ENCODE results near the gene KCND3.

KCND3 gene

GRCh38 chr1:111989531-111990025 lies at the start of gene KCND3:
TSS of gene KCND3 (minus strand) at chr1:111989668.
- peaks cover 64% of the 10 kb centered on the region for H3K27me3 ChIP-seq (ENCODE audit: control insufficient read depth, insufficient read depth, low read length)
- H3K4me1 ChIP-seq (ENCODE audit: control insufficient read depth, insufficient read depth, low read length): no peaks in the 10 kb centered on the region
- no peak within 1 kb of the TSS for H3K9ac ChIP-seq (ENCODE audit: low read depth, low read length)
- no peaks in the 10 kb centered on the region for H3K9me3 ChIP-seq (ENCODE audit: control insufficient read depth, insufficient read depth, low read length)
- no peaks in the 10 kb centered on the region for H3K36me3 ChIP-seq (ENCODE audit: control insufficient read depth, insufficient read depth, low read length)
- H3K4me3 ChIP-seq (ENCODE audit: low read depth, low read length): peak within 1 kb of the TSS; percentile 70

GRCh38 chr1:112034277-112034676 lies 44.8 kb upstream of the KCND3 start:
- Histone ChIP-seq H3K9ac (ENCODE audit: low read depth, low read length) (no peak overlapping the region), H3K9me3 (ENCODE audit: control insufficient read depth, insufficient read depth, low read length) (no peaks in the 10 kb centered on the region), H3K4me1 (ENCODE audit: control insufficient read depth, insufficient read depth, low read length) (no peaks in the 10 kb centered on the region), H3K36me3 (ENCODE audit: control insufficient read depth, insufficient read depth, low read length) (no peaks in the 10 kb centered on the region), H3K27me3 (ENCODE audit: control insufficient read depth, insufficient read depth, low read length) (no peaks in the 10 kb centered on the region), H3K4me3 (ENCODE audit: low read depth, low read length) (no peak overlapping the region)

GRCh38 chr1:112033439-112034120 lies 44.1 kb upstream of the KCND3 start:
- H3K4me3 ChIP-seq (ENCODE audit: low read depth, low read length): no peak overlapping the region
- no peaks in the 10 kb centered on the region for H3K27me3 ChIP-seq (ENCODE audit: control insufficient read depth, insufficient read depth, low read length)
- no peaks in the 10 kb centered on the region for H3K36me3 ChIP-seq (ENCODE audit: control insufficient read depth, insufficient read depth, low read length)
- no peaks in the 10 kb centered on the region for H3K4me1 ChIP-seq (ENCODE audit: control insufficient read depth, insufficient read depth, low read length)
- H3K9ac ChIP-seq (ENCODE audit: low read depth, low read length): no peak overlapping the region
- no peaks in the 10 kb centered on the region for H3K9me3 ChIP-seq (ENCODE audit: control insufficient read depth, insufficient read depth, low read length)

- no peaks in the 10 kb centered on the region for H3K36me3 ChIP-seq (ENCODE audit: control insufficient read depth, insufficient read depth, low read length)
- no peaks in the 10 kb centered on the region for H3K4me1 ChIP-seq (ENCODE audit: control insufficient read depth, insufficient read depth, low read length)
- no peaks in the 10 kb centered on the region for H3K9me3 ChIP-seq (ENCODE audit: control insufficient read depth, insufficient read depth, low read length)
- H3K9ac ChIP-seq (ENCODE audit: low read depth, low read length): no peak overlapping the region
- no peak overlapping the region for H3K4me3 ChIP-seq (ENCODE audit: low read depth, low read length)
- peaks cover 2% of the 10 kb centered on the region for H3K27me3 ChIP-seq (ENCODE audit: control insufficient read depth, insufficient read depth, low read length)
These were observed 40.7 kb upstream of the KCND3 start for GRCh38 chr1:112030157-112030556.

- peaks cover 2% of the 10 kb centered on the region for H3K27me3 ChIP-seq (ENCODE audit: control insufficient read depth, insufficient read depth, low read length)
- no peak overlapping the region for H3K4me3 ChIP-seq (ENCODE audit: low read depth, low read length)
- H3K9ac ChIP-seq (ENCODE audit: low read depth, low read length): no peak overlapping the region
- no peaks in the 10 kb centered on the region for H3K36me3 ChIP-seq (ENCODE audit: control insufficient read depth, insufficient read depth, low read length)
- H3K9me3 ChIP-seq (ENCODE audit: control insufficient read depth, insufficient read depth, low read length): no peaks in the 10 kb centered on the region
- H3K4me1 ChIP-seq (ENCODE audit: control insufficient read depth, insufficient read depth, low read length): no peaks in the 10 kb centered on the region
These were observed 38.2 kb upstream of the KCND3 start for GRCh38 chr1:112027696-112028095.

- no peak overlapping the region for H3K4me3 ChIP-seq (ENCODE audit: low read depth, low read length)
- H3K27me3 ChIP-seq (ENCODE audit: control insufficient read depth, insufficient read depth, low read length): peaks cover 2% of the 10 kb centered on the region
- no peaks in the 10 kb centered on the region for H3K9me3 ChIP-seq (ENCODE audit: control insufficient read depth, insufficient read depth, low read length)
- H3K4me1 ChIP-seq (ENCODE audit: control insufficient read depth, insufficient read depth, low read length): no peaks in the 10 kb centered on the region
- H3K36me3 ChIP-seq (ENCODE audit: control insufficient read depth, insufficient read depth, low read length): no peaks in the 10 kb centered on the region
- H3K9ac ChIP-seq (ENCODE audit: low read depth, low read length): no peak overlapping the region
These were observed 37.0 kb upstream of the KCND3 start for GRCh38 chr1:112026501-112026900.

GRCh38 chr1:112026016-112026415 lies 36.5 kb upstream of the KCND3 start:
- Histone ChIP-seq H3K9me3 (ENCODE audit: control insufficient read depth, insufficient read depth, low read length) (no peaks in the 10 kb centered on the region), H3K4me3 (ENCODE audit: low read depth, low read length) (no peak overlapping the region), H3K27me3 (ENCODE audit: control insufficient read depth, insufficient read depth, low read length) (peaks cover 2% of the 10 kb centered on the region), H3K4me1 (ENCODE audit: control insufficient read depth, insufficient read depth, low read length) (no peaks in the 10 kb centered on the region), H3K36me3 (ENCODE audit: control insufficient read depth, insufficient read depth, low read length) (no peaks in the 10 kb centered on the region), H3K9ac (ENCODE audit: low read depth, low read length) (no peak overlapping the region)

- Histone ChIP-seq H3K4me1 (ENCODE audit: control insufficient read depth, insufficient read depth, low read length) (no peaks in the 10 kb centered on the region), H3K4me3 (ENCODE audit: low read depth, low read length) (no peak overlapping the region), H3K27me3 (ENCODE audit: control insufficient read depth, insufficient read depth, low read length) (no peaks in the 10 kb centered on the region), H3K36me3 (ENCODE audit: control insufficient read depth, insufficient read depth, low read length) (no peaks in the 10 kb centered on the region), H3K9ac (ENCODE audit: low read depth, low read length) (no peak overlapping the region), H3K9me3 (ENCODE audit: control insufficient read depth, insufficient read depth, low read length) (no peaks in the 10 kb centered on the region)
These were observed 31.8 kb upstream of the KCND3 start for GRCh38 chr1:112021263-112021662.

GRCh38 chr1:112017183-112017582 lies 27.7 kb upstream of the KCND3 start:
- Histone ChIP-seq H3K9ac (ENCODE audit: low read depth, low read length) (no peak overlapping the region), H3K9me3 (ENCODE audit: control insufficient read depth, insufficient read depth, low read length) (no peaks in the 10 kb centered on the region), H3K4me3 (ENCODE audit: low read depth, low read length) (no peak overlapping the region), H3K4me1 (ENCODE audit: control insufficient read depth, insufficient read depth, low read length) (no peaks in the 10 kb centered on the region), H3K36me3 (ENCODE audit: control insufficient read depth, insufficient read depth, low read length) (no peaks in the 10 kb centered on the region), H3K27me3 (ENCODE audit: control insufficient read depth, insufficient read depth, low read length) (no peaks in the 10 kb centered on the region)

GRCh38 chr1:112012823-112013222 lies 23.4 kb upstream of the KCND3 start:
- no peaks in the 10 kb centered on the region for H3K9me3 ChIP-seq (ENCODE audit: control insufficient read depth, insufficient read depth, low read length)
- H3K4me1 ChIP-seq (ENCODE audit: control insufficient read depth, insufficient read depth, low read length): no peaks in the 10 kb centered on the region
- H3K27me3 ChIP-seq (ENCODE audit: control insufficient read depth, insufficient read depth, low read length): no peaks in the 10 kb centered on the region
- H3K9ac ChIP-seq (ENCODE audit: low read depth, low read length): no peak overlapping the region
- H3K36me3 ChIP-seq (ENCODE audit: control insufficient read depth, insufficient read depth, low read length): no peaks in the 10 kb centered on the region
- H3K4me3 ChIP-seq (ENCODE audit: low read depth, low read length): no peak overlapping the region

GRCh38 chr1:112011202-112011601 lies 21.7 kb upstream of the KCND3 start:
- Histone ChIP-seq H3K27me3 (ENCODE audit: control insufficient read depth, insufficient read depth, low read length) (no peaks in the 10 kb centered on the region), H3K36me3 (ENCODE audit: control insufficient read depth, insufficient read depth, low read length) (no peaks in the 10 kb centered on the region), H3K4me3 (ENCODE audit: low read depth, low read length) (no peak overlapping the region)

GRCh38 chr1:112007169-112007568 lies 17.7 kb upstream of the KCND3 start:
- Histone ChIP-seq H3K9me3 (ENCODE audit: control insufficient read depth, insufficient read depth, low read length) (no peaks in the 10 kb centered on the region), H3K4me1 (ENCODE audit: control insufficient read depth, insufficient read depth, low read length) (peaks cover 15% of the 10 kb centered on the region), H3K4me3 (ENCODE audit: low read depth, low read length) (no peak overlapping the region), H3K27me3 (ENCODE audit: control insufficient read depth, insufficient read depth, low read length) (no peaks in the 10 kb centered on the region), H3K36me3 (ENCODE audit: control insufficient read depth, insufficient read depth, low read length) (no peaks in the 10 kb centered on the region), H3K9ac (ENCODE audit: low read depth, low read length) (no peak overlapping the region)

More at GRCh38 chr1:112011202-112011601, 21.7 kb upstream of the KCND3 start:
- H3K4me1 ChIP-seq (ENCODE audit: control insufficient read depth, insufficient read depth, low read length): peaks cover 11% of the 10 kb centered on the region
- no peak overlapping the region for H3K9ac ChIP-seq (ENCODE audit: low read depth, low read length)
- H3K9me3 ChIP-seq (ENCODE audit: control insufficient read depth, insufficient read depth, low read length): no peaks in the 10 kb centered on the region
